Measurements from ENCODE around the gene CCDC80. TPM values are rescaled to one million over a fixed set of nuclear protein-coding genes. Genes with fewer than 3 reads are reported as not detected.

CCDC80 gene
- total and polyA plus RNA-seq, 9 of the 15 experiments (the other 6 are each of a cell fraction or from before 2014, with no cell fraction given), result 0.17 to 2.0 (median 1.1) TPM

GRCh38 chr3:112561734-112562529, 79.0 kb downstream of the CCDC80 start, which contains the start of the genes ATG3 and SLC35A5 (continued):
- TF ChIP-seq ZNF75A (CRISPR knock-in tag; IDR thresholded peaks at IDR 0.05) (no peak), ZBTB40 (IDR thresholded peaks at IDR 0.05) (peak; percentile 58; the same call in 1 of the 2 replicates), ZBTB40 (CRISPR knock-in tag; IDR thresholded peaks at IDR 0.05) (no peak), NCOR1 (IDR thresholded peaks at IDR 0.05) (no peak), GTF2A2 (tag; IDR thresholded peaks at IDR 0.05) (no peak), RFX7 (CRISPR knock-in tag; IDR thresholded peaks at IDR 0.05) (no peak), ZNF146 (CRISPR knock-in tag; IDR thresholded peaks at IDR 0.05; ENCODE audit: unreplicated experiment) (no peak), POLR2G (IDR thresholded peaks at IDR 0.05; ENCODE audit: low read depth, low read length) (peak; percentile 85), RCOR1 (IDR thresholded peaks at IDR 0.05; ENCODE audit: borderline replicate concordance in 1 of 2, low read depth in 2 of 2, low read length in 2 of 2) (peak in 1 of 2 experiments; percentile 94; a peak in 2 of 4 replicates), ZC3H11A (IDR thresholded peaks at IDR 0.05; ENCODE audit: low read depth, low read length) (no peak), SIN3A (IDR thresholded peaks at IDR 0.05; ENCODE audit: borderline replicate concordance in 2 of 2, control insufficient read depth in 1 of 2, low read depth in 2 of 2, low read length in 2 of 2) (peak in 1 of 2 experiments; percentile 71; a peak in 1 of 4 replicates), HDAC1 (IDR thresholded peaks at IDR 0.05) (peak in 1 of 2 experiments; percentile 68; a peak in 2 of 4 replicates), E2F6 (IDR thresholded peaks at IDR 0.05; ENCODE audit: borderline replicate concordance in 1 of 2, extremely low read depth in 1 of 2, insufficient read depth in 1 of 2, insufficient read length in 1 of 2, low read depth in 1 of 2, low read length in 1 of 2, poor library complexity in 1 of 2, severe bottlenecking in 1 of 2) (peak; percentile 76 to 79), NR2C1 (IDR thresholded peaks at IDR 0.05) (no peak), NR2C1 (tag; IDR thresholded peaks at IDR 0.05) (no peak), GABPB1 (CRISPR knock-in tag; IDR thresholded peaks at IDR 0.05) (peak; percentile 83), HDAC2 (IDR thresholded peaks at IDR 0.05) (0 out of 2 replicates have a peak, but pooled peaks have one; percentile 30), GATAD2B (IDR thresholded peaks at IDR 0.05; ENCODE audit: borderline replicate concordance) (no peak)

Data from K562 (cell line).